Measurements from ENCODE around the gene CRYBB2.
"Not testable (repeated sequence)": the region's sequence is repeated elsewhere in the genome, so short reads cannot be mapped to it uniquely, and the experiment has no call there.

The CRYBB2 gene

GRCh38 chr22:25200967-25201366, 18.5 kb upstream of the CRYBB2 start:
- Histone ChIP-seq H3K27me3 (ENCODE audit: insufficient read depth, low read depth, severe bottlenecking) (no peaks in the 10 kb centered on the region), H3K27ac (no peak overlapping the region), H3K9me3 (ENCODE audit: severe bottlenecking) (no peaks in the 10 kb centered on the region), H3K4me3 (ENCODE audit: low read depth, low read length) (no peak overlapping the region), H3K36me3 (no peaks in the 10 kb centered on the region)
- no peak for TF ChIP-seq CTCF (IDR thresholded peaks at IDR 0.05; ENCODE audit: low read depth, low read length)
- DNase-seq: no peak

GRCh38 chr22:25201557-25202273, 17.7 kb upstream of the CRYBB2 start:
- no peaks in the 10 kb centered on the region for H3K27me3 ChIP-seq (ENCODE audit: insufficient read depth, low read depth, severe bottlenecking)
- no peak overlapping the region for H3K27ac ChIP-seq
- H3K36me3 ChIP-seq: no peaks in the 10 kb centered on the region
- H3K4me3 ChIP-seq (ENCODE audit: low read depth, low read length): no peak overlapping the region
- H3K9me3 ChIP-seq (ENCODE audit: severe bottlenecking): no peaks in the 10 kb centered on the region
- DNase-seq: no peak
- TF ChIP-seq CTCF (IDR thresholded peaks at IDR 0.05; ENCODE audit: low read depth, low read length): no peak

- TF ChIP-seq CTCF (IDR thresholded peaks at IDR 0.05; ENCODE audit: low read depth, low read length): peak; percentile 86
- peak; percentile 72 for DNase-seq
- Histone ChIP-seq H3K27me3 (ENCODE audit: insufficient read depth, low read depth, severe bottlenecking) (no peaks in the 10 kb centered on the region), H3K9me3 (ENCODE audit: severe bottlenecking) (no peaks in the 10 kb centered on the region), H3K4me3 (ENCODE audit: low read depth, low read length) (no peak overlapping the region), H3K27ac (no peak overlapping the region), H3K36me3 (no peaks in the 10 kb centered on the region)
Measured at GRCh38 chr22:25202290-25202921, 17.0 kb upstream of the CRYBB2 start.

- Histone ChIP-seq H3K27me3 (ENCODE audit: insufficient read depth, low read depth, severe bottlenecking) (no peaks in the 10 kb centered on the region), H3K4me3 (ENCODE audit: low read depth, low read length) (no peak overlapping the region), H3K9me3 (ENCODE audit: severe bottlenecking) (no peaks in the 10 kb centered on the region), H3K36me3 (no peaks in the 10 kb centered on the region), H3K27ac (no peak overlapping the region)
- DNase-seq: no peak
- no peak for TF ChIP-seq CTCF (IDR thresholded peaks at IDR 0.05; ENCODE audit: low read depth, low read length)
Measured at GRCh38 chr22:25203082-25203481, 16.4 kb upstream of the CRYBB2 start.

GRCh38 chr22:25204547-25204946, 14.9 kb upstream of the CRYBB2 start:
- H3K36me3 ChIP-seq; H3K27me3 ChIP-seq (ENCODE audit: insufficient read depth, low read depth, severe bottlenecking); H3K27ac ChIP-seq; H3K4me3 ChIP-seq (ENCODE audit: low read depth, low read length); H3K9me3 ChIP-seq (ENCODE audit: severe bottlenecking); DNase-seq: not testable (repeated sequence)

- Histone ChIP-seq H3K9me3 (ENCODE audit: severe bottlenecking) (no peaks in the 10 kb centered on the region), H3K27me3 (ENCODE audit: insufficient read depth, low read depth, severe bottlenecking) (no peaks in the 10 kb centered on the region), H3K27ac (no peak overlapping the region), H3K4me3 (ENCODE audit: low read depth, low read length) (no peak overlapping the region), H3K36me3 (no peaks in the 10 kb centered on the region)
- no peak for DNase-seq
- TF ChIP-seq CTCF (IDR thresholded peaks at IDR 0.05; ENCODE audit: low read depth, low read length): no peak
Measured at GRCh38 chr22:25205847-25206246, 13.6 kb upstream of the CRYBB2 start.
